Measurements from ENCODE around the gene NOX3.
"Not testable (repeated sequence)": the region's sequence is repeated elsewhere in the genome, so short reads cannot be mapped to it uniquely, and the experiment has no call there.

NOX3 gene

GRCh38 chr6:155366325-155366724 is 89.3 kb downstream of the NOX3 start:
- Histone ChIP-seq H3K27ac (no peak overlapping the region), H3K27me3 (ENCODE audit: insufficient read depth, low read depth) (no peaks in the 10 kb centered on the region), H3K9ac (no peak overlapping the region), H3K79me2 (ENCODE audit: insufficient read depth, low read depth) (no peaks in the 10 kb centered on the region), H3K36me3 (ENCODE audit: insufficient read depth) (no peaks in the 10 kb centered on the region), H3K4me2 (no peak overlapping the region), H4K20me1 (ENCODE audit: insufficient read depth) (no peaks in the 10 kb centered on the region), H3K4me1 (ENCODE audit: low read depth, poor library complexity, severe bottlenecking) (no peaks in the 10 kb centered on the region), H2AFZ (ENCODE audit: low read depth) (no peak overlapping the region), H3K4me3 (IDR thresholded peaks at IDR 0.05; ENCODE audit: insufficient read depth, low read depth, low read length) (no peak overlapping the region)
- no peak for TF ChIP-seq CTCF (conservative IDR thresholded peaks at IDR 0.05; ENCODE audit: low read depth, low read length)

- H3K9ac ChIP-seq: no peak overlapping the region
- no peaks in the 10 kb centered on the region for H3K27me3 ChIP-seq (ENCODE audit: insufficient read depth, low read depth)
- H3K4me2 ChIP-seq: no peak overlapping the region
- H3K4me3 ChIP-seq (IDR thresholded peaks at IDR 0.05; ENCODE audit: insufficient read depth, low read depth, low read length): no peak overlapping the region
- H2AFZ ChIP-seq (ENCODE audit: low read depth): no peak overlapping the region
- H3K79me2 ChIP-seq (ENCODE audit: insufficient read depth, low read depth): no peaks in the 10 kb centered on the region
- no peaks in the 10 kb centered on the region for H4K20me1 ChIP-seq (ENCODE audit: insufficient read depth)
- H3K4me1 ChIP-seq (ENCODE audit: low read depth, poor library complexity, severe bottlenecking): no peaks in the 10 kb centered on the region
- H3K27ac ChIP-seq: no peak overlapping the region
- no peak for TF ChIP-seq CTCF (conservative IDR thresholded peaks at IDR 0.05; ENCODE audit: low read depth, low read length)
- no peaks in the 10 kb centered on the region for H3K36me3 ChIP-seq (ENCODE audit: insufficient read depth)
These were observed 90.7 kb downstream of the NOX3 start for GRCh38 chr6:155364844-155365437.

- not testable (repeated sequence) for H3K79me2 ChIP-seq (ENCODE audit: insufficient read depth, low read depth)
These were observed 91.6 kb downstream of the NOX3 start for GRCh38 chr6:155364021-155364420.

GRCh38 chr6:155362968-155363632 is 92.5 kb downstream of the NOX3 start:
- H3K4me3 ChIP-seq (IDR thresholded peaks at IDR 0.05; ENCODE audit: insufficient read depth, low read depth, low read length); H4K20me1 ChIP-seq (ENCODE audit: insufficient read depth); H2AFZ ChIP-seq (ENCODE audit: low read depth); H3K27ac ChIP-seq; H3K36me3 ChIP-seq (ENCODE audit: insufficient read depth); H3K27me3 ChIP-seq (ENCODE audit: insufficient read depth, low read depth); H3K4me1 ChIP-seq (ENCODE audit: low read depth, poor library complexity, severe bottlenecking); H3K4me2 ChIP-seq; H3K79me2 ChIP-seq (ENCODE audit: insufficient read depth, low read depth); H3K9ac ChIP-seq: not testable (repeated sequence)

More at GRCh38 chr6:155364021-155364420, 91.6 kb downstream of the NOX3 start:
- not testable (repeated sequence) for H3K9ac ChIP-seq; H4K20me1 ChIP-seq (ENCODE audit: insufficient read depth); H3K4me3 ChIP-seq (IDR thresholded peaks at IDR 0.05; ENCODE audit: insufficient read depth, low read depth, low read length); H2AFZ ChIP-seq (ENCODE audit: low read depth); H3K27me3 ChIP-seq (ENCODE audit: insufficient read depth, low read depth); H3K4me2 ChIP-seq; H3K36me3 ChIP-seq (ENCODE audit: insufficient read depth); H3K4me1 ChIP-seq (ENCODE audit: low read depth, poor library complexity, severe bottlenecking); H3K27ac ChIP-seq

GRCh38 chr6:155354167-155354566 is 101.5 kb downstream of the NOX3 start:
- TF ChIP-seq CTCF (conservative IDR thresholded peaks at IDR 0.05; ENCODE audit: low read depth, low read length): no peak
- H4K20me1 ChIP-seq (ENCODE audit: insufficient read depth): no peaks in the 10 kb centered on the region

More at GRCh38 chr6:155354167-155354566, 101.5 kb downstream of the NOX3 start:
- Histone ChIP-seq H3K4me2 (no peak overlapping the region), H3K79me2 (ENCODE audit: insufficient read depth, low read depth) (no peaks in the 10 kb centered on the region), H3K9ac (no peak overlapping the region), H3K27ac (no peak overlapping the region), H3K4me1 (ENCODE audit: low read depth, poor library complexity, severe bottlenecking) (peaks cover 6% of the 10 kb centered on the region), H3K36me3 (ENCODE audit: insufficient read depth) (no peaks in the 10 kb centered on the region), H3K27me3 (ENCODE audit: insufficient read depth, low read depth) (no peaks in the 10 kb centered on the region), H3K4me3 (IDR thresholded peaks at IDR 0.05; ENCODE audit: insufficient read depth, low read depth, low read length) (no peak overlapping the region), H2AFZ (ENCODE audit: low read depth) (no peak overlapping the region)
